HL-60 (cell line): ENCODE measurements around the gene CFC1B.
"Not testable (repeated sequence)": the region's sequence is repeated elsewhere in the genome, so short reads cannot be mapped to it uniquely, and the experiment has no call there.

Source experiments
- CTCF ChIP-seq: IDR thresholded peaks from one replicate; pipeline ENCODE4 v1.5.1; 2011; ENCODE audit warnings: low read length, control low read depth, inconsistent platforms; ENCODE audit not compliant: insufficient read depth
- GABPA ChIP-seq: IDR thresholded peaks from 2 replicates; pipeline ENCODE4 v1.6.1; 2012; ENCODE audit warnings: low read depth
- POLR2AphosphoS5 ChIP-seq: IDR thresholded peaks from 2 replicates; pipeline ENCODE4 v1.6.1; 2012; ENCODE audit warnings: low read depth
- SPI1 ChIP-seq: IDR thresholded peaks from 2 replicates; pipeline ENCODE4 v1.6.1; 2012; ENCODE audit warnings: low read depth, mild to moderate bottlenecking, borderline replicate concordance
- TF ChIP-seq, protein P1 (sequence below): IDR thresholded peaks from 2 replicates; pipeline ENCODE4 v1.6.1; 2012; ENCODE audit warnings: low read depth; ENCODE audit not compliant: insufficient replicate concordance

DNA sequence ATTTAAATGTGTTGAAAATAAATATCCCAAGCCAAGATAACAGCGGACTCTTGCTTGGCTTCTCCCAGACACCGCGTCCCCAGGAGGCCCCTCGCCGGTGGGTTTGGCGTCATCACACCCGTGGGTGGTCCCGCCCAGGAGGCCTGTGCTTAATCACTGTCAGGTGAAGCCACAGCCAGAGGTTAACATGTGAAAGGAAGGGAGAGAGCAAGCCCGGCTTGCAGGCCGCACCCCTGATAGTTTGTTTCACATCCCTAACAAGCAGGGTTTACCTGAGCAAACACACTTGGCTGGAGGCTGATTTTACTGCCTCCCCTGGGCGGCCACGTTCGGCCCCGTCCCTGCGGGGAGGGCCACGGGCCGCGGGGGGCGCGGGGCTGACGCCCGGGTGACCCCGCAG lies 1.4 kb downstream of the CFC1B start:
- not testable (repeated sequence) for TF ChIP-seq POLR2AphosphoS5, CTCF, SPI1, GABPA
- TF ChIP-seq, protein P1, sequence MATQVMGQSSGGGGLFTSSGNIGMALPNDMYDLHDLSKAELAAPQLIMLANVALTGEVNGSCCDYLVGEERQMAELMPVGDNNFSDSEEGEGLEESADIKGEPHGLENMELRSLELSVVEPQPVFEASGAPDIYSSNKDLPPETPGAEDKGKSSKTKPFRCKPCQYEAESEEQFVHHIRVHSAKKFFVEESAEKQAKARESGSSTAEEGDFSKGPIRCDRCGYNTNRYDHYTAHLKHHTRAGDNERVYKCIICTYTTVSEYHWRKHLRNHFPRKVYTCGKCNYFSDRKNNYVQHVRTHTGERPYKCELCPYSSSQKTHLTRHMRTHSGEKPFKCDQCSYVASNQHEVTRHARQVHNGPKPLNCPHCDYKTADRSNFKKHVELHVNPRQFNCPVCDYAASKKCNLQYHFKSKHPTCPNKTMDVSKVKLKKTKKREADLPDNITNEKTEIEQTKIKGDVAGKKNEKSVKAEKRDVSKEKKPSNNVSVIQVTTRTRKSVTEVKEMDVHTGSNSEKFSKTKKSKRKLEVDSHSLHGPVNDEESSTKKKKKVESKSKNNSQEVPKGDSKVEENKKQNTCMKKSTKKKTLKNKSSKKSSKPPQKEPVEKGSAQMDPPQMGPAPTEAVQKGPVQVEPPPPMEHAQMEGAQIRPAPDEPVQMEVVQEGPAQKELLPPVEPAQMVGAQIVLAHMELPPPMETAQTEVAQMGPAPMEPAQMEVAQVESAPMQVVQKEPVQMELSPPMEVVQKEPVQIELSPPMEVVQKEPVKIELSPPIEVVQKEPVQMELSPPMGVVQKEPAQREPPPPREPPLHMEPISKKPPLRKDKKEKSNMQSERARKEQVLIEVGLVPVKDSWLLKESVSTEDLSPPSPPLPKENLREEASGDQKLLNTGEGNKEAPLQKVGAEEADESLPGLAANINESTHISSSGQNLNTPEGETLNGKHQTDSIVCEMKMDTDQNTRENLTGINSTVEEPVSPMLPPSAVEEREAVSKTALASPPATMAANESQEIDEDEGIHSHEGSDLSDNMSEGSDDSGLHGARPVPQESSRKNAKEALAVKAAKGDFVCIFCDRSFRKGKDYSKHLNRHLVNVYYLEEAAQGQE, result not testable (repeated sequence)
